HEK293 (cell line): ENCODE data around the gene BMAL2.

Experiments
- CTCF ChIA-PET: fragments of 350-600 bp; formaldehyde crosslinking; extraction: SDS; loops from one replicate; lab custom pipeline; 2021; ENCODE audit warnings: antibody characterized with exemption; lab: Yijun Ruan, JAX
- POLR2A ChIA-PET: fragments of 300-600 bp; formaldehyde crosslinking; extraction: SDS; loops from one replicate; lab custom pipeline; 2020; ENCODE audit warnings: antibody characterized with exemption, inconsistent platforms; lab: Yijun Ruan, JAX
- H3K27ac ChIP-seq: fragments of 200-500 bp; sonication (Bioruptor generic); 2 replicates; pipeline ENCODE4 v1.5.1; 2014; ENCODE audit warnings: low read depth, low read length, control low read depth, inconsistent platforms; ENCODE audit errors: extremely low read depth
- H3K36me3 ChIP-seq, 2 experiments: fragments of 200-500 bp in 1 of 2; sonication (Bioruptor generic) in 1 of 2; 1 replicate in 1 of 2; 2 replicates in 1 of 2; pipeline ENCODE4 v1.5.1; 2014 to 2017; ENCODE audit warnings: inconsistent platforms in 2 of 2, low read length in 2 of 2; ENCODE audit not compliant: control insufficient read depth in 2 of 2, insufficient read depth in 1 of 2
- H3K4me1 ChIP-seq: fragments of 200-500 bp; sonication (Bioruptor generic); 2 replicates; pipeline ENCODE4 v1.5.1; 2014; ENCODE audit warnings: mild to moderate bottlenecking, low read length, inconsistent platforms; ENCODE audit not compliant: control insufficient read depth, insufficient read depth
- H3K4me3 ChIP-seq: 2 replicates; pipeline ENCODE4 v1.5.1; 2011; ENCODE audit warnings: low read depth, mild to moderate bottlenecking, control low read depth, low read length, moderate library complexity
- H3K9me3 ChIP-seq: fragments of 200-500 bp; sonication (Bioruptor generic); 2 replicates; pipeline ENCODE4 v1.5.1; 2014; ENCODE audit warnings: low read depth, low read length, inconsistent platforms; ENCODE audit not compliant: control insufficient read depth, insufficient read depth
- FEZF1 ChIP-seq: fragments of 450-650 bp; formaldehyde crosslinking; IDR thresholded peaks from 2 replicates; pipeline ENCODE4 v1.5.1; 2016; ENCODE audit warnings: missing biosample characterization, missing genetic modification characterization
- GLIS1 ChIP-seq: fragments of 450-650 bp; formaldehyde crosslinking; IDR thresholded peaks from 2 replicates; pipeline ENCODE4 v1.5.1; 2016; ENCODE audit warnings: missing biosample characterization, missing genetic modification characterization
- IKZF3 ChIP-seq: fragments of 450-650 bp; IDR thresholded peaks from 2 replicates; pipeline ENCODE4 v1.5.0; 2018; ENCODE audit warnings: missing biosample characterization, mild to moderate bottlenecking, missing genetic modification characterization, moderate library complexity
- KLF17 ChIP-seq: fragments of 450-650 bp; formaldehyde crosslinking; IDR thresholded peaks from 2 replicates; pipeline ENCODE4 v1.5.1; 2016; ENCODE audit warnings: missing biosample characterization, missing genetic modification characterization
- SETDB1 ChIP-seq: IDR thresholded peaks from one replicate; pipeline ENCODE4 v1.6.1; 2017; ENCODE audit warnings: mild to moderate bottlenecking, low read length, moderate library complexity, mixed read lengths; ENCODE audit not compliant: insufficient read length
- TRIM28 ChIP-seq: IDR thresholded peaks from 2 replicates; pipeline ENCODE4 v1.6.1; 2011; ENCODE audit warnings: low read length, control low read depth, borderline replicate concordance
- WT1 ChIP-seq: fragments of 450-650 bp; formaldehyde crosslinking; IDR thresholded peaks from 2 replicates; pipeline ENCODE4 v1.5.1; 2016; ENCODE audit warnings: missing biosample characterization, missing genetic modification characterization
- ZBTB1 ChIP-seq: fragments of 450-650 bp; formaldehyde crosslinking; IDR thresholded peaks from 2 replicates; pipeline ENCODE4 v1.5.1; 2016; ENCODE audit warnings: missing biosample characterization, missing genetic modification characterization
- ZBTB17 ChIP-seq: fragments of 450-650 bp; formaldehyde crosslinking; IDR thresholded peaks from 2 replicates; pipeline ENCODE4 v1.5.1; 2016; ENCODE audit warnings: missing biosample characterization, missing genetic modification characterization
- ZBTB20 ChIP-seq: fragments of 450-650 bp; formaldehyde crosslinking; IDR thresholded peaks from 2 replicates; pipeline ENCODE4 v1.5.1; 2016; ENCODE audit warnings: missing biosample characterization, missing genetic modification characterization
- ZBTB49 ChIP-seq: fragments of 450-650 bp; formaldehyde crosslinking; IDR thresholded peaks from 2 replicates; pipeline ENCODE4 v1.5.1; 2016; ENCODE audit warnings: missing biosample characterization, missing genetic modification characterization, low read depth
- ZBTB8A ChIP-seq: fragments of 450-650 bp; formaldehyde crosslinking; IDR thresholded peaks from 2 replicates; pipeline ENCODE4 v1.5.1; 2016; ENCODE audit warnings: missing biosample characterization, missing genetic modification characterization
- ZNF16 ChIP-seq: fragments of 450-650 bp; formaldehyde crosslinking; IDR thresholded peaks from 2 replicates; pipeline ENCODE4 v1.5.1; 2016; ENCODE audit warnings: low read depth, missing biosample characterization, missing genetic modification characterization
- ZNF175 ChIP-seq: fragments of 450-650 bp; formaldehyde crosslinking; IDR thresholded peaks from 2 replicates; pipeline ENCODE4 v1.5.1; 2016; ENCODE audit warnings: missing biosample characterization, missing genetic modification characterization
- ZNF239 ChIP-seq: fragments of 450-650 bp; formaldehyde crosslinking; IDR thresholded peaks from 2 replicates; pipeline ENCODE4 v1.5.1; 2016; ENCODE audit warnings: missing biosample characterization, missing genetic modification characterization
- ZNF24 ChIP-seq: fragments of 450-650 bp; formaldehyde crosslinking; IDR thresholded peaks from 2 replicates; pipeline ENCODE4 v1.5.1; 2016; ENCODE audit warnings: missing biosample characterization, missing genetic modification characterization
- ZNF596 ChIP-seq: fragments of 450-650 bp; IDR thresholded peaks from 2 replicates; pipeline ENCODE4 v1.5.0; 2018; ENCODE audit warnings: missing biosample characterization, mild to moderate bottlenecking, missing genetic modification characterization, moderate library complexity
- ZNF660 ChIP-seq: fragments of 450-650 bp; IDR thresholded peaks from 2 replicates; pipeline ENCODE4 v1.5.1; 2018; ENCODE audit warnings: missing biosample characterization, mild to moderate bottlenecking, missing genetic modification characterization
- ZNF707 ChIP-seq: fragments of 450-650 bp; formaldehyde crosslinking; IDR thresholded peaks from 2 replicates; pipeline ENCODE4 v1.5.1; 2016; ENCODE audit warnings: missing biosample characterization, missing genetic modification characterization
- ZNF768 ChIP-seq: fragments of 450-650 bp; formaldehyde crosslinking; IDR thresholded peaks from 2 replicates; pipeline ENCODE4 v1.5.1; 2018; ENCODE audit warnings: missing biosample characterization, mild to moderate bottlenecking, missing genetic modification characterization
- ZSCAN18 ChIP-seq: fragments of 450-650 bp; formaldehyde crosslinking; IDR thresholded peaks from 2 replicates; pipeline ENCODE4 v1.5.1; 2016; ENCODE audit warnings: missing biosample characterization, missing genetic modification characterization
- ZSCAN23 ChIP-seq: fragments of 450-650 bp; formaldehyde crosslinking; IDR thresholded peaks from 2 replicates; pipeline ENCODE4 v1.5.1; 2016; ENCODE audit warnings: missing biosample characterization, missing genetic modification characterization

BMAL2 gene

GRCh38 chr12:27359578-27360340 is 27.1 kb downstream of the BMAL2 start (continued):
- TF ChIP-seq GLIS1 (tag by site-specific recombination) (peak; percentile 85), FEZF1 (tag by site-specific recombination) (peak; percentile 96), ZBTB8A (tag by site-specific recombination) (0 out of 2 replicates have a peak, but pooled peaks have one; percentile 34), ZNF16 (no peak), TRIM28 (0 out of 2 replicates have a peak, but pooled peaks have one; percentile 30), ZSCAN23 (tag by site-specific recombination) (no peak), ZBTB17 (tag by site-specific recombination) (peak; percentile 49; the same call in 1 of the 2 replicates)

GRCh38 chr12:27361372-27361771 is 28.7 kb downstream of the BMAL2 start:
- Histone ChIP-seq H3K4me1 (peaks cover 8% of the 10 kb centered on the region), H3K9me3 (no peaks in the 10 kb centered on the region), H3K27ac (no peak overlapping the region), H3K4me3 (no peak overlapping the region), H3K36me3 (no peaks in the 10 kb centered on the region)
- TF ChIP-seq ZNF660 (tag by site-specific recombination) (no peak), ZNF239 (tag by site-specific recombination) (no peak), KLF17 (no peak), ZNF175 (tag by site-specific recombination) (no peak), ZSCAN18 (tag by site-specific recombination) (no peak), IKZF3 (tag by site-specific recombination) (no peak), WT1 (no peak), ZNF596 (tag by site-specific recombination) (no peak), ZNF768 (tag by site-specific recombination) (no peak), ZBTB49 (tag by site-specific recombination) (no peak), ZNF707 (tag by site-specific recombination) (no peak), SETDB1 (no peak), ZNF24 (no peak), ZSCAN23 (tag by site-specific recombination) (no peak), ZBTB20 (tag by site-specific recombination) (no peak), ZBTB1 (tag by site-specific recombination) (no peak)
- ChIA-PET POLR2A (no interaction called here), CTCF (no interaction called here)
